ENCODE results near the gene NRXN2. TPM values are rescaled to one million over a fixed set of nuclear protein-coding genes. Genes with fewer than 3 reads are reported as not detected.

Gene NRXN2
- total and polyA plus RNA-seq, 2 experiments from 2014 or later, result 1.1 to 5.6 TPM

- Histone ChIP-seq H3K9ac (no peak within 1 kb of the TSS), H3K4me1 (ENCODE audit: insufficient read depth) (peaks cover 10% of the 10 kb centered on the region; the same call in 1 of the 2 replicates), H3K36me3 (ENCODE audit: low read depth) (peaks cover 21% of the 10 kb centered on the region), H3K4me3 (no peak within 1 kb of the TSS), H3K79me2 (ENCODE audit: insufficient read depth) (peaks cover 7% of the 10 kb centered on the region; the same call in 1 of the 2 replicates), H4K20me1 (ENCODE audit: insufficient read depth) (no peaks in the 10 kb centered on the region), H2AFZ (no peak within 1 kb of the TSS), H3K27me3 (replicated peaks; ENCODE audit: insufficient read depth) (no peaks in the 10 kb centered on the region), H3K4me2 (ENCODE audit: unreplicated experiment) (no peak within 1 kb of the TSS), H3F3A (ENCODE audit: insufficient read depth) (peaks cover 39% of the 10 kb centered on the region), H3K27ac (no peak within 1 kb of the TSS), H3K9me2 (ENCODE audit: insufficient read depth) (no peaks in the 10 kb centered on the region), H3K9me3 (ENCODE audit: low read depth) (no peaks in the 10 kb centered on the region)
- in situ Hi-C loops (cut with MboI), result no loop called here
- no peak for DNase-seq
- WGBS, 2 experiments (ENCODE audit: low coverage in 1 of 2, low lambda C conversion rate in 2 of 2, missing lambda C conversion rate in 2 of 2), result 51 to 53% methylated on average over 24 of the region's 24 CpGs
- no peak for TF ChIP-seq EZH2 (IDR thresholded peaks at IDR 0.05; ENCODE audit: insufficient read depth, poor library complexity, severe bottlenecking)
- no peak for TF ChIP-seq EZH2phosphoT487 (IDR thresholded peaks at IDR 0.05; ENCODE audit: insufficient read depth, low read depth)
Measured at GRCh38 chr11:64759722-64760719, 37.0 kb upstream of the NRXN2 start, which contains the start of gene PYGM. Gene PYGM (minus strand): TSS chr11:64759974. CDS start chr11:64759898, 76 bp downstream.

- no peak for TF ChIP-seq EZH2phosphoT487 (IDR thresholded peaks at IDR 0.05; ENCODE audit: insufficient read depth, low read depth)
- no peak for TF ChIP-seq EZH2 (IDR thresholded peaks at IDR 0.05; ENCODE audit: insufficient read depth, poor library complexity, severe bottlenecking)
- no peaks in the 10 kb centered on the region for H4K20me1 ChIP-seq (ENCODE audit: insufficient read depth)
- no peaks in the 10 kb centered on the region for H3K9me2 ChIP-seq (ENCODE audit: insufficient read depth)
- H2AFZ ChIP-seq, result no peak overlapping the region
- H3K4me2 ChIP-seq (ENCODE audit: unreplicated experiment), result no peak overlapping the region
- H3K36me3 ChIP-seq (ENCODE audit: low read depth), result peaks cover 14% of the 10 kb centered on the region
- H3K27ac ChIP-seq, result no peak overlapping the region
- no peak overlapping the region for H3K9ac ChIP-seq
- H3K4me1 ChIP-seq (ENCODE audit: insufficient read depth), result peaks cover 10% of the 10 kb centered on the region; the same call in 1 of the 2 replicates
- no peak overlapping the region for H3K4me3 ChIP-seq
- no peaks in the 10 kb centered on the region for H3K9me3 ChIP-seq (ENCODE audit: low read depth)
- no peaks in the 10 kb centered on the region for H3K27me3 ChIP-seq (replicated peaks; ENCODE audit: insufficient read depth)
- in situ Hi-C loops (cut with MboI), result no loop called here
- no peaks in the 10 kb centered on the region for H3K79me2 ChIP-seq (ENCODE audit: insufficient read depth)
- 78 to 80% methylated on average over 11 to 21 of the region's 21 CpGs for WGBS, 2 experiments (ENCODE audit: low coverage in 1 of 2, low lambda C conversion rate in 2 of 2, missing lambda C conversion rate in 2 of 2)
- peaks cover 31% of the 10 kb centered on the region for H3F3A ChIP-seq (ENCODE audit: insufficient read depth)
- no peak for DNase-seq
Measured at GRCh38 chr11:64759131-64759721, 36.2 kb upstream of the NRXN2 start.

- no peak for TF ChIP-seq EZH2phosphoT487 (IDR thresholded peaks at IDR 0.05; ENCODE audit: insufficient read depth, low read depth)
- no peak for TF ChIP-seq EZH2 (IDR thresholded peaks at IDR 0.05; ENCODE audit: insufficient read depth, poor library complexity, severe bottlenecking)
- in situ Hi-C loops (cut with MboI), result no loop called here
- WGBS, 2 experiments (ENCODE audit: low coverage in 1 of 2, low lambda C conversion rate in 2 of 2, missing lambda C conversion rate in 2 of 2), result 79 to 81% methylated on average over 15 of the region's 15 CpGs
Measured at GRCh38 chr11:64758330-64759079, 35.5 kb upstream of the NRXN2 start.

More at GRCh38 chr11:64758330-64759079, 35.5 kb upstream of the NRXN2 start:
- no peaks in the 10 kb centered on the region for H3K79me2 ChIP-seq (ENCODE audit: insufficient read depth)
- no peak overlapping the region for H3K4me2 ChIP-seq (ENCODE audit: unreplicated experiment)
- H3K9me3 ChIP-seq (ENCODE audit: low read depth), result no peaks in the 10 kb centered on the region
- no peaks in the 10 kb centered on the region for H3K27me3 ChIP-seq (replicated peaks; ENCODE audit: insufficient read depth)
- H3K9me2 ChIP-seq (ENCODE audit: insufficient read depth), result no peaks in the 10 kb centered on the region
- H3F3A ChIP-seq (ENCODE audit: insufficient read depth), result peaks cover 30% of the 10 kb centered on the region
- no peak overlapping the region for H3K4me3 ChIP-seq
- no peak overlapping the region for H3K27ac ChIP-seq
- H3K36me3 ChIP-seq (ENCODE audit: low read depth), result peaks cover 9% of the 10 kb centered on the region; the same call in 1 of the 2 replicates
- H3K9ac ChIP-seq, result no peak overlapping the region
- no peaks in the 10 kb centered on the region for H4K20me1 ChIP-seq (ENCODE audit: insufficient read depth)
- DNase-seq, result no peak
- peaks cover 7% of the 10 kb centered on the region; the same call in 1 of the 2 replicates for H3K4me1 ChIP-seq (ENCODE audit: insufficient read depth)
- H2AFZ ChIP-seq, result no peak overlapping the region

Data from GM23248 (cell line).